GM19467 (cell line): Measurements from ENCODE around the gene ME3.

ENCODE experiments used
- ATAC-seq: cut with Tn5 transposase; IDR thresholded peaks from one replicate; pipeline ENCODE4 v1.9.1; 2021; ENCODE audit warnings: mild to moderate bottlenecking, moderate library complexity; ENCODE audit not compliant: unreplicated experiment

ME3 gene

GRCh38 chr11:86519064-86519911 lies 153.1 kb downstream of the ME3 start:
- ATAC-seq: no peak

- ATAC-seq: no peak
These were observed 154.2 kb downstream of the ME3 start for GRCh38 chr11:86518211-86518610.

GRCh38 chr11:86517557-86517956 lies 154.9 kb downstream of the ME3 start:
- ATAC-seq: no peak

- no peak for ATAC-seq
These were observed 156.9 kb downstream of the ME3 start for GRCh38 chr11:86515297-86516094.

- no peak for ATAC-seq
These were observed 158.0 kb downstream of the ME3 start for GRCh38 chr11:86514453-86514852.

- ATAC-seq: no peak
These were observed 158.6 kb downstream of the ME3 start for GRCh38 chr11:86513746-86514373.

- no peak for ATAC-seq
These were observed 159.3 kb downstream of the ME3 start for GRCh38 chr11:86513138-86513537.

GRCh38 chr11:86511086-86511551 lies 161.3 kb downstream of the ME3 start:
- ATAC-seq: no peak

GRCh38 chr11:86510674-86511073 lies 161.7 kb downstream of the ME3 start:
- no peak for ATAC-seq

- no peak for ATAC-seq
These were observed 162.3 kb downstream of the ME3 start for GRCh38 chr11:86510097-86510496.

GRCh38 chr11:86509588-86509974 lies 162.8 kb downstream of the ME3 start:
- ATAC-seq: no peak

GRCh38 chr11:86508604-86509587 lies 163.5 kb downstream of the ME3 start:
- no peak for ATAC-seq

- ATAC-seq: no peak
These were observed 165.1 kb downstream of the ME3 start for GRCh38 chr11:86507249-86507845.

- ATAC-seq: no peak
These were observed 166.2 kb downstream of the ME3 start for GRCh38 chr11:86506235-86506634.

- no peak for ATAC-seq
These were observed 169.3 kb downstream of the ME3 start for GRCh38 chr11:86503131-86503530.

GRCh38 chr11:86502137-86502642 lies 170.2 kb downstream of the ME3 start:
- ATAC-seq: no peak

- ATAC-seq: no peak
These were observed 171.8 kb downstream of the ME3 start for GRCh38 chr11:86500500-86501140.

- ATAC-seq: no peak
These were observed 172.7 kb downstream of the ME3 start for GRCh38 chr11:86499723-86500129.

- ATAC-seq: no peak
These were observed 174.6 kb downstream of the ME3 start for GRCh38 chr11:86497836-86498235.
